NCI-H748 (cell line): ENCODE measurements around the gene MRPL9.

Experiments used
- DNase-seq: peaks from one replicate; lab custom pipeline; 2025; ENCODE audit not compliant: unreplicated experiment; lab: John Stamatoyannopoulos, UW

The MRPL9 gene

GRCh38 chr1:151762941-151763921 is at the start of gene MRPL9:
Gene MRPL9, minus strand, starts transcription at chr1:151763496. Its CDS starts 17 bp downstream, at chr1:151763479.
- peak; percentile 83 for DNase-seq

- DNase-seq: no peak
These were observed 47.9 kb upstream of the MRPL9 start for GRCh38 chr1:151811181-151811580.

- no peak for DNase-seq
These were observed 46.8 kb upstream of the MRPL9 start for GRCh38 chr1:151809985-151810556.

- no peak for DNase-seq
These were observed 46.1 kb upstream of the MRPL9 start for GRCh38 chr1:151809290-151809984.

GRCh38 chr1:151807766-151808165 is 44.5 kb upstream of the MRPL9 start:
- no peak for DNase-seq

GRCh38 chr1:151807131-151807530 is 43.8 kb upstream of the MRPL9 start:
- no peak for DNase-seq

- no peak for DNase-seq
These were observed 42.9 kb upstream of the MRPL9 start for GRCh38 chr1:151806170-151806569.

- no peak for DNase-seq
These were observed 41.9 kb upstream of the MRPL9 start, which contains the start of gene LINGO4 for GRCh38 chr1:151805066-151805820. Gene LINGO4, minus strand, starts transcription at chr1:151805419. Its CDS starts 2,715 bp downstream, at chr1:151802704.

- DNase-seq: no peak
These were observed 40.6 kb upstream of the MRPL9 start for GRCh38 chr1:151803915-151804314.

- DNase-seq: no peak
These were observed 39.9 kb upstream of the MRPL9 start for GRCh38 chr1:151803164-151803563.

GRCh38 chr1:151802372-151802771 is 39.1 kb upstream of the MRPL9 start:
- DNase-seq: no peak

- no peak for DNase-seq
These were observed 38.5 kb upstream of the MRPL9 start for GRCh38 chr1:151801846-151802245.

GRCh38 chr1:151801310-151801820 is 38.1 kb upstream of the MRPL9 start:
- no peak for DNase-seq

GRCh38 chr1:151800830-151801229 is 37.5 kb upstream of the MRPL9 start:
- DNase-seq: no peak

GRCh38 chr1:151799179-151800022 is 36.1 kb upstream of the MRPL9 start:
- no peak for DNase-seq

- DNase-seq: no peak
These were observed 35.3 kb upstream of the MRPL9 start for GRCh38 chr1:151798571-151798970.

GRCh38 chr1:151790940-151791651 is 27.8 kb upstream of the MRPL9 start:
- DNase-seq: peak; percentile 57

GRCh38 chr1:151790071-151790939 is 27.0 kb upstream of the MRPL9 start, which contains the start of gene TDRKH:
Gene TDRKH, minus strand, starts transcription at chr1:151790500. Its CDS starts 7,478 bp downstream, at chr1:151783022.
- DNase-seq: peak; percentile 100
